Kidney (tissue), 14 donors: ENCODE results near the gene TMEM120B. TPM values are rescaled to one million over a fixed set of nuclear protein-coding genes. Genes with fewer than 3 reads are reported as not detected.
A peak's percentile ranks its signal among the peaks of the same experiment; 100 is the strongest.

Source experiments
- DNase-seq, 5 donors: peaks; one replicate each; pipeline ENCODE4 v3.0.0-alpha.2; 2013 to 2020
- FAIRE-seq: peaks from 2 replicates; lab custom pipeline; 2012; peaks lifted over from hg19 to GRCh38; lab: Jason Lieb, UNC
- H3K27ac ChIP-seq, 2 donors: one replicate each; pipeline ENCODE4 v1.7.0; 2013; ENCODE audit warnings: low read depth in 2 of 2, low read length in 2 of 2, inconsistent platforms in 1 of 2
- H3K27me3 ChIP-seq: one replicate; pipeline ENCODE4 v1.7.1; 2013; ENCODE audit warnings: low read length, inconsistent platforms; ENCODE audit not compliant: control insufficient read depth, insufficient read depth
- H3K36me3 ChIP-seq, 3 donors: one replicate each; pipeline versions ENCODE4 v1.7.0 to v1.7.1; 2013; ENCODE audit warnings: low read length in 3 of 3, control low read depth in 1 of 3, inconsistent platforms in 1 of 3; ENCODE audit not compliant: insufficient read depth in 3 of 3, control insufficient read depth in 2 of 3
- H3K4me1 ChIP-seq, 3 donors: one replicate each; pipeline versions ENCODE4 v1.7.0 to v1.7.1; 2013; ENCODE audit warnings: low read length in 3 of 3, inconsistent platforms in 1 of 3, low read depth in 1 of 3; ENCODE audit not compliant: control insufficient read depth in 2 of 3, insufficient read depth in 2 of 3
- H3K4me3 ChIP-seq, 3 donors: one replicate each; pipeline versions ENCODE4 v1.7.0 to v1.8.1; 2013; ENCODE audit warnings: low read length in 3 of 3, control low read depth in 1 of 3, inconsistent platforms in 1 of 3
- H3K9ac ChIP-seq, 3 donors: one replicate each; pipeline versions ENCODE4 v1.7.0 to v1.7.1; 2013; ENCODE audit warnings: low read length in 3 of 3, control low read depth in 1 of 3, inconsistent platforms in 1 of 3
- H3K9me3 ChIP-seq, 3 donors: one replicate each; pipeline versions ENCODE4 v1.7.0 to v1.7.1; 2013; ENCODE audit warnings: low read length in 3 of 3, control low read depth in 1 of 3, inconsistent platforms in 1 of 3; ENCODE audit not compliant: control insufficient read depth in 2 of 3, insufficient read depth in 1 of 3
- CTCF ChIP-seq: IDR thresholded peaks from 3 replicates; pipeline ENCODE4 v1.5.1; 2012; ENCODE audit warnings: mild to moderate bottlenecking, moderate library complexity, borderline replicate concordance; ENCODE audit not compliant: insufficient read depth; ENCODE audit errors: extremely low read depth
- intact Hi-C: fragments of 100-400 bp; cut with DNase I; formaldehyde crosslinking; loops from one replicate; pipeline ENCODE4 v1.11.1; 2022
- polyA plus RNA-seq: library from polyadenylated mRNA; stranded (reverse); fragments of 350-450 nt; fragmentation: Illumina TruSeq; extraction: RNeasy Lipid Tissue Mini Kit (QIAGEN cat#74804); gene quantifications from one replicate; pipeline ENCODE4 v1.2.3, GENCODE V29; 2014; ENCODE audit warnings: low read depth, low replicate concordance; ENCODE audit not compliant: insufficient read depth
- total RNA-seq: library from RNA; stranded (reverse); fragmentation: NEBNext Ultra II Directional; extraction: Animal tissue kit (Norgen Biotek cat#: 25700); gene quantifications from one replicate; pipeline ENCODE4 v1.2.1, GENCODE V29; 2021
- donor health status: control.
- donor health status: control.
- donor health status: control.
- donor health status: control.
- donor health status: control.
- donor health status: DM: yes; HTN: yes; CAD: no.
- donor health status: Normal renal cell carcinoma (clear cell type).

TMEM120B gene
- total and polyA plus RNA-seq, 2 donors from 2014 or later: 9.0 to 14.2 TPM

- no peak for TF ChIP-seq CTCF
- H3K4me3 ChIP-seq: peak overlapping the region; percentile 3 to 69 (median 64)
Measured at GRCh38 chr12:121797937-121798786, 85.6 kb downstream of the TMEM120B start.

GRCh38 chr12:121798787-121799155 lies 86.2 kb downstream of the TMEM120B start:
- peak overlapping the region; percentile 100 for H3K27ac ChIP-seq
- peaks cover 0 to 42% (median 30%) of the 10 kb centered on the region in 3 donors for H3K4me1 ChIP-seq
- DNase-seq (peak in 2 of 5 donors; percentile 23 to 59), FAIRE-seq (no peak)
- H3K36me3 ChIP-seq: peaks cover 2 to 10% (median 4%) of the 10 kb centered on the region in 3 donors
- H3K9ac ChIP-seq: peak overlapping the region in 1 of 3 donors; percentile 82
- H3K27me3 ChIP-seq: no peaks in the 10 kb centered on the region
- no peak for TF ChIP-seq CTCF
- H3K4me3 ChIP-seq: peak overlapping the region; percentile 4 to 64 (median 60)
- intact Hi-C loops: no loop called here
- H3K9me3 ChIP-seq: no peaks in the 10 kb centered on the region

More at GRCh38 chr12:121797937-121798786, 85.6 kb downstream of the TMEM120B start:
- peak; percentile 72 to 91 (median 86) for DNase-seq
- H3K9me3 ChIP-seq: no peaks in the 10 kb centered on the region
- intact Hi-C loops: no loop called here
- peak overlapping the region in 2 of 3 donors; percentile 28 to 82 for H3K9ac ChIP-seq
- H3K36me3 ChIP-seq: peaks cover 2 to 10% (median 4%) of the 10 kb centered on the region in 3 donors
- FAIRE-seq: no peak
- H3K27me3 ChIP-seq: no peaks in the 10 kb centered on the region
- peak overlapping the region; percentile 100 for H3K27ac ChIP-seq
- peaks cover 0 to 43% (median 30%) of the 10 kb centered on the region in 3 donors for H3K4me1 ChIP-seq

- H3K4me1 ChIP-seq: peaks cover 0 to 39% (median 30%) of the 10 kb centered on the region in 3 donors
- FAIRE-seq: no peak
- intact Hi-C loops: no loop called here
Measured at GRCh38 chr12:121799156-121799841, 86.7 kb downstream of the TMEM120B start.

More at GRCh38 chr12:121799156-121799841, 86.7 kb downstream of the TMEM120B start:
- Histone ChIP-seq H3K27me3 (no peaks in the 10 kb centered on the region), H3K9me3 (no peaks in the 10 kb centered on the region), H3K36me3 (peaks cover 2 to 10% (median 4%) of the 10 kb centered on the region in 3 donors), H3K9ac (peak overlapping the region in 2 of 3 donors; percentile 27 to 82), H3K27ac (peak overlapping the region; percentile 100), H3K4me3 (peak overlapping the region; percentile 30 to 66 (median 60))
- DNase-seq: peak in 4 of 5 donors; percentile 73 to 92 (median 85)
- no peak for TF ChIP-seq CTCF
